IMR-90 (cell line): ENCODE data around the gene COL19A1. TPM values are rescaled to one million over a fixed set of nuclear protein-coding genes. Genes with fewer than 3 reads are reported as not detected.

Experiments used
- ATAC-seq: fragments of 200-7000 bp; cut with Tn5 transposase; 2 replicates; pipeline ENCODE4 v1.9.1; 2020; ENCODE audit warnings: low read depth, mild to moderate bottlenecking, moderate library complexity
- BruUV-seq: library from RNA; stranded (reverse); fragments of 400-500 nt; replicated peaks from 2 replicates; lab custom pipeline; 2021; lab: Mats Ljungman, UMichigan
- CTCF ChIA-PET: fragments of 300-600 bp; formaldehyde crosslinking; extraction: SDS; loops from one replicate; lab custom pipeline; 2021; ENCODE audit warnings: antibody characterized with exemption; lab: Yijun Ruan, JAX
- POLR2A ChIA-PET: fragments of 300-600 bp; sonication (Branson Sonifier 250); formaldehyde crosslinking; loops from one replicate; lab custom pipeline; 2022; ENCODE audit warnings: antibody characterized with exemption; ENCODE audit not compliant: unreplicated experiment; lab: Charles Lee
- DNase-seq: peaks from one replicate; pipeline ENCODE4 v3.0.0; 2013
- H2AFZ ChIP-seq: replicated peaks from 2 replicates; pipeline ENCODE3; 2013; ENCODE audit warnings: low read length, mild to moderate bottlenecking; ENCODE audit not compliant: poor library complexity
- H2AK5ac ChIP-seq: 2 replicates; pipeline ENCODE4 v1.6.1; 2013; ENCODE audit warnings: low read depth, low read length, inconsistent platforms
- H2AK9ac ChIP-seq: replicated peaks from 2 replicates; pipeline ENCODE3; 2013; ENCODE audit warnings: mild to moderate bottlenecking, low read depth, low read length, moderate library complexity; ENCODE audit not compliant: poor library complexity
- H2BK120ac ChIP-seq: 2 replicates; pipeline ENCODE4 v1.6.1; 2013; ENCODE audit warnings: low read depth, low read length, inconsistent platforms
- H2BK15ac ChIP-seq: 3 replicates; pipeline ENCODE4 v1.6.1; 2013; ENCODE audit warnings: low read depth, low read length, inconsistent platforms
- H2BK20ac ChIP-seq: 2 replicates; pipeline ENCODE4 v1.6.1; 2013; ENCODE audit warnings: low read depth, mild to moderate bottlenecking, inconsistent platforms, low read length, moderate library complexity
- H2BK5ac ChIP-seq: 2 replicates; pipeline ENCODE4 v1.6.1; 2013; ENCODE audit warnings: mild to moderate bottlenecking, low read depth, low read length, inconsistent platforms; ENCODE audit not compliant: poor library complexity, severe bottlenecking
- H3K14ac ChIP-seq: replicated peaks from 2 replicates; pipeline ENCODE4 v1.6.1; 2013; ENCODE audit warnings: low read depth, low read length, inconsistent platforms
- H3K18ac ChIP-seq: 2 replicates; pipeline ENCODE4 v1.6.1; 2013; ENCODE audit warnings: low read depth, low read length, control low read depth
- H3K23ac ChIP-seq: 2 replicates; pipeline ENCODE4 v1.6.1; 2013; ENCODE audit warnings: low read depth, low read length, inconsistent platforms
- H3K27ac ChIP-seq: 2 replicates; pipeline ENCODE4 v1.5.1; 2013; ENCODE audit warnings: mild to moderate bottlenecking, control low read depth, low read length; ENCODE audit not compliant: insufficient read depth
- H3K27me3 ChIP-seq: 2 replicates; pipeline ENCODE4 v1.6.1; 2013; ENCODE audit warnings: low read length; ENCODE audit not compliant: control insufficient read depth, insufficient read depth
- H3K36me3 ChIP-seq: 2 replicates; pipeline ENCODE4 v1.6.1; 2013; ENCODE audit warnings: low read length, mixed read lengths; ENCODE audit not compliant: control insufficient read depth, insufficient read depth
- H3K4ac ChIP-seq: 2 replicates; pipeline ENCODE4 v1.6.1; 2013; ENCODE audit warnings: low read depth, low read length, inconsistent platforms
- H3K4me1 ChIP-seq: 2 replicates; pipeline ENCODE4 v1.6.1; 2013; ENCODE audit warnings: low read length, mixed read lengths; ENCODE audit not compliant: control insufficient read depth, insufficient read depth
- H3K4me2 ChIP-seq: 2 replicates; pipeline ENCODE4 v1.6.1; 2013; ENCODE audit warnings: low read depth, mild to moderate bottlenecking, control low read depth, low read length, moderate library complexity
- H3K4me3 ChIP-seq: 2 replicates; pipeline ENCODE4 v1.5.1; 2013; ENCODE audit warnings: low read depth, mild to moderate bottlenecking, control low read depth, low read length, moderate library complexity; ENCODE audit not compliant: insufficient read depth
- H3K56ac ChIP-seq: 2 replicates; pipeline ENCODE4 v1.6.1; 2013; ENCODE audit warnings: low read length, inconsistent platforms; ENCODE audit not compliant: insufficient read depth; ENCODE audit errors: extremely low read depth
- H3K79me1 ChIP-seq, 2 experiments: 2 replicates each; pipeline ENCODE4 v1.6.1; 2013; ENCODE audit warnings: low read length in 2 of 2, inconsistent platforms in 1 of 2, low read depth in 1 of 2
- H3K9ac ChIP-seq: 2 replicates; pipeline ENCODE4 v1.6.1; 2013; ENCODE audit warnings: low read depth, low read length, control low read depth
- H3K9me1 ChIP-seq: 2 replicates; pipeline ENCODE4 v1.6.1; 2013; ENCODE audit warnings: low read length, inconsistent platforms; ENCODE audit not compliant: insufficient read depth
- H3K9me3 ChIP-seq: 2 replicates; pipeline ENCODE4 v1.6.1; 2013; ENCODE audit warnings: low read length; ENCODE audit not compliant: control insufficient read depth, insufficient read depth
- H4K20me1 ChIP-seq: 2 replicates; pipeline ENCODE4 v1.6.1; 2013; ENCODE audit warnings: low read length, inconsistent platforms; ENCODE audit not compliant: insufficient read depth
- H4K5ac ChIP-seq: 2 replicates; pipeline ENCODE4 v1.6.1; 2013; ENCODE audit warnings: mild to moderate bottlenecking, low read depth, low read length, control low read depth
- H4K8ac ChIP-seq, 2 experiments: 2 replicates each; pipeline ENCODE4 v1.6.1; 2013; ENCODE audit warnings: low read depth in 2 of 2, low read length in 2 of 2, control low read depth in 1 of 2, inconsistent platforms in 1 of 2
- H4K91ac ChIP-seq: 2 replicates; pipeline ENCODE4 v1.6.1; 2013; ENCODE audit warnings: low read depth, low read length, inconsistent platforms; ENCODE audit not compliant: insufficient read depth
- BHLHE40 ChIP-seq: fragments of 150-350 bp; IDR thresholded peaks from 2 replicates; pipeline ENCODE4 v1.6.1; 2016; ENCODE audit warnings: mild to moderate bottlenecking, low read depth, low read length
- CEBPB ChIP-seq: IDR thresholded peaks from 2 replicates; pipeline ENCODE4 v1.6.1; 2012; ENCODE audit warnings: low read depth, low read length, improper control_type of control experiment
- CHD1 ChIP-seq: IDR thresholded peaks from 2 replicates; pipeline ENCODE4 v1.6.1; 2012; ENCODE audit warnings: low read depth, low read length, improper control_type of control experiment
- ELK1 ChIP-seq: fragments of 150-350 bp; IDR thresholded peaks from 2 replicates; pipeline ENCODE4 v1.6.1; 2016; ENCODE audit warnings: low read depth, mild to moderate bottlenecking, low read length, moderate library complexity, borderline replicate concordance
- FOS ChIP-seq: fragments of 150-350 bp; IDR thresholded peaks from 2 replicates; pipeline ENCODE4 v1.6.1; 2016; ENCODE audit warnings: low read depth, low read length
- MAFK ChIP-seq: IDR thresholded peaks from 2 replicates; pipeline ENCODE4 v1.6.1; 2012; ENCODE audit warnings: low read depth, low read length, improper control_type of control experiment
- MAZ ChIP-seq: IDR thresholded peaks from 2 replicates; pipeline ENCODE4 v1.6.1; 2012; ENCODE audit warnings: low read depth, mild to moderate bottlenecking, low read length, improper control_type of control experiment, moderate library complexity, borderline replicate concordance
- MXI1 ChIP-seq: IDR thresholded peaks from 2 replicates; pipeline ENCODE4 v1.6.1; 2012; ENCODE audit warnings: low read depth, mild to moderate bottlenecking, low read length, moderate library complexity, borderline replicate concordance
- NFE2L2 ChIP-seq: fragments of 150-350 bp; IDR thresholded peaks from 2 replicates; pipeline ENCODE4 v1.6.1; 2016; ENCODE audit warnings: low read depth, mild to moderate bottlenecking, low read length
- POLR2A ChIP-seq: IDR thresholded peaks from 2 replicates; pipeline ENCODE4 v1.6.1; 2012; ENCODE audit warnings: mild to moderate bottlenecking, low read depth, low read length
- RAD21 ChIP-seq: IDR thresholded peaks from 2 replicates; pipeline ENCODE4 v1.6.1; 2012; ENCODE audit warnings: low read length, improper control_type of control experiment
- RCOR1 ChIP-seq: IDR thresholded peaks from 2 replicates; pipeline ENCODE4 v1.6.1; 2012; ENCODE audit warnings: mild to moderate bottlenecking, low read length, improper control_type of control experiment; ENCODE audit not compliant: insufficient replicate concordance
- RFX5 ChIP-seq: IDR thresholded peaks from 2 replicates; pipeline ENCODE4 v1.8.0; 2012; ENCODE audit warnings: low read depth, mild to moderate bottlenecking, low read length, moderate library complexity
- SMC3 ChIP-seq: fragments of 150-350 bp; IDR thresholded peaks from 2 replicates; pipeline ENCODE4 v1.6.1; 2016; ENCODE audit warnings: low read depth, mild to moderate bottlenecking, antibody characterized with exemption, low read length, moderate library complexity
- WGBS, 2 experiments: methylation state at CpG; one replicate each; pipeline versions ENCODE4 v1.1.5 to v1.1.7; 2013; ENCODE audit warnings: missing lambda C conversion rate in 2 of 2; ENCODE audit not compliant: insufficient read length in 1 of 2; ENCODE audit errors: extremely low coverage in 2 of 2; 5-methylcytosine and 5-hydroxymethylcytosine counted together
- dilution Hi-C: fragments of 300-500 bp; cut with HindIII; formaldehyde crosslinking; loops from one replicate; pipeline ENCODE4 v1.14.3; 2018; ENCODE audit warnings: low sequenced_read_pairs; ENCODE audit not compliant: unreplicated experiment
- in situ Hi-C: fragments of 300-500 bp; cut with MboI; formaldehyde crosslinking; loops from 3 replicates; pipeline ENCODE4 v1.14.3; 2019; ENCODE audit warnings: low sequenced_read_pairs, inconsistent platforms, mixed read lengths
- intact Hi-C: fragments of 100-400 bp; cut with micrococcal nuclease; formaldehyde crosslinking; loops from 2 replicates; pipeline ENCODE4 v1.10.0; 2022
- polyA plus RNA-seq, 3 experiments: library from polyadenylated mRNA; depleted of rRNA; stranded (reverse); fragments of >200 nt; gene quantifications; 2 replicates each; pipeline ENCODE4 v1.2.3, GENCODE V29; 2012; ENCODE audit warnings: low replicate concordance in 1 of 3
- total RNA-seq: library from RNA; depleted of rRNA; stranded (reverse); fragments of >200 nt; gene quantifications from 2 replicates; pipeline ENCODE4 v1.2.3, GENCODE V29; 2012
- TF ChIP-seq, protein P1 (sequence below): conservative IDR thresholded peaks from 2 replicates; pipeline ENCODE4 v1.5.1; 2012; ENCODE audit warnings: mild to moderate bottlenecking, low read depth, low read length, improper control_type of control experiment
- TF ChIP-seq, protein P2 (sequence below): fragments of 150-350 bp; IDR thresholded peaks from 2 replicates; pipeline ENCODE4 v1.6.1; 2017; ENCODE audit warnings: mild to moderate bottlenecking, antibody characterized with exemption, low read length, low read depth

The COL19A1 gene
- total and polyA plus RNA-seq, 2 of the 4 experiments (the other 2 are of a cell fraction): under 0.01 TPM; not detected in 1

GRCh38 chr6:70157086-70157485 is 290.7 kb downstream of the COL19A1 start:
- Histone ChIP-seq H4K5ac (no peak overlapping the region), H3K18ac (no peak overlapping the region), H3K23ac (no peak overlapping the region), H2BK120ac (no peak overlapping the region), H2BK15ac (no peak overlapping the region), H2BK5ac (no peak overlapping the region), H3K9me3 (no peaks in the 10 kb centered on the region), H3K4ac (no peak overlapping the region), H2AFZ (no peak overlapping the region), H3K56ac (no peak overlapping the region), H3K4me3 (no peak overlapping the region), H4K91ac (no peak overlapping the region), H3K27me3 (no peaks in the 10 kb centered on the region), H3K14ac (no peak overlapping the region), H3K79me1 (no peaks in the 10 kb centered on the region), H3K4me2 (no peak overlapping the region), H3K4me1 (no peaks in the 10 kb centered on the region), H3K9ac (no peak overlapping the region), H3K9me1 (no peaks in the 10 kb centered on the region), H3K36me3 (no peaks in the 10 kb centered on the region), H2AK9ac (no peak overlapping the region), H4K8ac (no peak overlapping the region), H4K20me1 (no peaks in the 10 kb centered on the region), H2AK5ac (no peak overlapping the region), H3K27ac (no peak overlapping the region), H2BK20ac (no peak overlapping the region)
- dilution Hi-C loops (no loop called here), in situ Hi-C loops (no loop called here), intact Hi-C loops (no loop called here)
- no CpG with 5 or more reads among the region's 1 CpG for WGBS, 2 experiments
- TF ChIP-seq MAFK: no peak
- TF ChIP-seq RFX5: no peak
- TF ChIP-seq SMC3: no peak
- no peak for TF ChIP-seq POLR2A
- no peak for TF ChIP-seq BHLHE40
- TF ChIP-seq, protein P1, sequence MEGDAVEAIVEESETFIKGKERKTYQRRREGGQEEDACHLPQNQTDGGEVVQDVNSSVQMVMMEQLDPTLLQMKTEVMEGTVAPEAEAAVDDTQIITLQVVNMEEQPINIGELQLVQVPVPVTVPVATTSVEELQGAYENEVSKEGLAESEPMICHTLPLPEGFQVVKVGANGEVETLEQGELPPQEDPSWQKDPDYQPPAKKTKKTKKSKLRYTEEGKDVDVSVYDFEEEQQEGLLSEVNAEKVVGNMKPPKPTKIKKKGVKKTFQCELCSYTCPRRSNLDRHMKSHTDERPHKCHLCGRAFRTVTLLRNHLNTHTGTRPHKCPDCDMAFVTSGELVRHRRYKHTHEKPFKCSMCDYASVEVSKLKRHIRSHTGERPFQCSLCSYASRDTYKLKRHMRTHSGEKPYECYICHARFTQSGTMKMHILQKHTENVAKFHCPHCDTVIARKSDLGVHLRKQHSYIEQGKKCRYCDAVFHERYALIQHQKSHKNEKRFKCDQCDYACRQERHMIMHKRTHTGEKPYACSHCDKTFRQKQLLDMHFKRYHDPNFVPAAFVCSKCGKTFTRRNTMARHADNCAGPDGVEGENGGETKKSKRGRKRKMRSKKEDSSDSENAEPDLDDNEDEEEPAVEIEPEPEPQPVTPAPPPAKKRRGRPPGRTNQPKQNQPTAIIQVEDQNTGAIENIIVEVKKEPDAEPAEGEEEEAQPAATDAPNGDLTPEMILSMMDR: no peak
- no peak for TF ChIP-seq ELK1
- TF ChIP-seq CHD1: no peak
- no peak for TF ChIP-seq RAD21
- TF ChIP-seq CEBPB: no peak
- TF ChIP-seq NFE2L2: no peak
- TF ChIP-seq, protein P2, sequence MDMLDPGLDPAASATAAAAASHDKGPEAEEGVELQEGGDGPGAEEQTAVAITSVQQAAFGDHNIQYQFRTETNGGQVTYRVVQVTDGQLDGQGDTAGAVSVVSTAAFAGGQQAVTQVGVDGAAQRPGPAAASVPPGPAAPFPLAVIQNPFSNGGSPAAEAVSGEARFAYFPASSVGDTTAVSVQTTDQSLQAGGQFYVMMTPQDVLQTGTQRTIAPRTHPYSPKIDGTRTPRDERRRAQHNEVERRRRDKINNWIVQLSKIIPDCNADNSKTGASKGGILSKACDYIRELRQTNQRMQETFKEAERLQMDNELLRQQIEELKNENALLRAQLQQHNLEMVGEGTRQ: no peak
- TF ChIP-seq RCOR1: no peak
- TF ChIP-seq MAZ: no peak
- TF ChIP-seq FOS: no peak
- TF ChIP-seq MXI1: no peak
- ATAC-seq (no peak), DNase-seq (no peak)
- ChIA-PET POLR2A (no interaction called here), CTCF (interaction anchor here (0.9 kb wide), 1 partner anchor 9 kb away, joined by 3 read pairs; no protein-coding TSS in a partner anchor)
- BruUV-seq: no TSS peak
